GM19372 (cell line): Measurements from ENCODE around the gene MTCH1.

Experiments used
- ATAC-seq: cut with Tn5 transposase; IDR thresholded peaks from one replicate; pipeline ENCODE4 v1.9.1; 2021; ENCODE audit warnings: mild to moderate bottlenecking, low read depth, moderate library complexity; ENCODE audit not compliant: unreplicated experiment

The MTCH1 gene

DNA sequence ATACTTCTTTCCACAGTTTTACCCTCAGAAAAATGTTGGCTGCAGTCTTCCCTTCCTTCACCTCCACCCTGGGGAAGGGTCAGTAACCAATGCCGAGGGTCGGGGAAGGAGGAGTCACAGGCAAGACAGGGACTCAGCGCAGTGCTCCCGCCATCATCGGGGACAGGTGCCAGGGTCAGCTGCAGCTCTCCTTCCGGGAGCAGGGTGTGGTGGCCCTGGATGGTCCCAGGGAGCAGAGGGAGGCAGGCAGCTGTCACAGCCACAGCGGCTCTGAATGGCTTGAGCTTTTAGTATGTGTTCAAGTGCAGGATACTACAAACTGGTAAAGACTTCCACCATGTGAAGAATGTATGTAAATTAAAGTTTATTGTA lies 57.5 kb downstream of the MTCH1 start:
- ATAC-seq: no peak

DNA sequence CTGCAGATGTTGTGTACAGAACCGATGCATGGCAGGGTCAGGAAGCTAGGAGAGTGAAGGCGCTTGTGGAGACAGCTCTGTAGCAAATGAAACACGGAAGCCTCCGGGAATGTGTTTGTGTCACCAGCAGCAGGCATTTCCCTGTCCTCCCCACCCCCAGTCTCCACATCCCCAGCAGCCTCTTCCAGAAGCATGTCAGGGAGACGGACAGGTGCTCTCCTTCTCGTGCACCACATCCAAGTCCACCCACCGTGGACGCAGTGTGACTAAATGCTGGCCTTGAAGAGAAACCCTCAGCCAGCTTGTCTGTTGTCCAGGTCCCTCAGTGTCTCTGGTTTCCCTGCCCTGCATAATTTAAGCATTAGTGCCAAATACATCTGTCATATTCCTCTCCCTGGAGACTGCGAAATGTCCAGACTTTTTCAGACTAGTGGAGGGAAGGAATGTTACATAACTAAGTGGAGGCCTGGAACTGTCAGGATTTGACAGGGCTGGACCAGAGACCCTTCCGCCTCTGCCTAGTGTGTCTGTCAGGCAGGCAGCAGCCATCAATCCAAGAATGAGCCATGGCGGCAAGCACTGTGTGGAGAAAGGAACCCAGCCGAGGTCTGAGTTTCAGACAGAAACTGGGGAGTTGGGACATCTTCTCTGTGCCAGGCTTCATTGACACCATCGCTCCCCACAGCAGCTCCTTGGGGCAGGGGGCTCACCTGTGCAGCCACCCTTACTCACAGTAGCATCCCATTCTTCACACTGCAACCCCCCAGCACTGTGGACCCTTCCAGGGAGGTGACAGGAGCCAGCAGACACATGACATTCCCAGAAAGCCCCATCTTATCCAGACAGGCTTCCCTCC lies 58.1 kb downstream of the MTCH1 start:
- ATAC-seq: no peak

DNA sequence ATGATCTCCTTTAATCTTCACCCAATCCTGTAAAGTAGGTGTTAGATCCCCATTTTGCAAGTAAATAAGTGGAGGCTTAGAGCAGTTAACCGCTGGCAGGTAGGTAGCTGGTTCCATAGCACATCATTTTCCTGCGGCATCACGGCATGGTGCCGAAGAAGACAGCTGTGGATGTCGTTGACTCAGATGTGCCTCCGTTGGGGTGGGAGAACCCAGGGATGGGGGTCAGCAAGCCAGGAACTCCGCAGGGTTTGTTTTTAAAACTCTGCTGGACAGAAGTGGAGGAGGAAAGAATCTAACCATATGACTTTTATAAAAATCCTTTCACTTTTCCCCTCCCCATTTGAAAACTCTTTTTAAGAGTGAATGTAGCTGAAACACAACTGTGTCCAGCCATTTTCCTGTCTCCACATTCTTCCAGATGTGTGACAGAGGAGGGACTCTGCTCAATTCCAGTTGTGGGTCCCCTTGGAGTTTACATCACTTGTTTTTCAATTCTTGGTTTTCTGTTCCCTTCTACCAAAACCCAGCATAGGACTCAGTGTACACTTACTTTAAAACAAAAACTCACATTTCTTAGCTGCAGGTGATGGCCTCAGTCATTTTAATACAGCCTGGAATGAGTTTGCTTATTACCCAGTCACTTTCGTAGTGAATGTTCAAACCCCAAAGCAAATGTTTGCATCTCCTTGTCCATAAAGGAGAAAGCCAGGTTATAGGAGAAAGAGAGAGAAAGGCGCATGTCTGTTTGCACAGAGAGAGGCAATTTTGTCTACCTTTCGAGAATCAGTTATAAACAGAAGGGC lies 59.1 kb downstream of the MTCH1 start:
- ATAC-seq: no peak

DNA sequence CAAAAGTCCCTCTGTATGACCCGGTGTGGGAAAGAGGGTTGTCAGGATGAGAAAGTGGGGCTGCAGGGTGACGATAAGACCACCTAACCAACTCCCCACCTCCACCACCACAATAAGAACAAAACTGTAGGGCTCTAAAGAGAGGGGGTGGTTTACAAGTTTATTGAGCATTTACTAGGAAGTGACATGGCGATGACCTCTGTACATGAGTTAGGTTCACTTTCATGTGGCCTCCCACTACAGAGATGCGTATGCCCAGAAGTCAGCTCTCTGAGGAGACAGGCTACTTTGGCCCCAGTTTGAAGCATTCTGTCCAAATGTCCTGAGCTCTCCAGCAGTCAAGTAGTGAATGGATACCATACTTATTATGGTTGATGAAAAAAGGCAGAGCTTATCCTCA lies 60.2 kb downstream of the MTCH1 start:
- ATAC-seq: no peak

DNA sequence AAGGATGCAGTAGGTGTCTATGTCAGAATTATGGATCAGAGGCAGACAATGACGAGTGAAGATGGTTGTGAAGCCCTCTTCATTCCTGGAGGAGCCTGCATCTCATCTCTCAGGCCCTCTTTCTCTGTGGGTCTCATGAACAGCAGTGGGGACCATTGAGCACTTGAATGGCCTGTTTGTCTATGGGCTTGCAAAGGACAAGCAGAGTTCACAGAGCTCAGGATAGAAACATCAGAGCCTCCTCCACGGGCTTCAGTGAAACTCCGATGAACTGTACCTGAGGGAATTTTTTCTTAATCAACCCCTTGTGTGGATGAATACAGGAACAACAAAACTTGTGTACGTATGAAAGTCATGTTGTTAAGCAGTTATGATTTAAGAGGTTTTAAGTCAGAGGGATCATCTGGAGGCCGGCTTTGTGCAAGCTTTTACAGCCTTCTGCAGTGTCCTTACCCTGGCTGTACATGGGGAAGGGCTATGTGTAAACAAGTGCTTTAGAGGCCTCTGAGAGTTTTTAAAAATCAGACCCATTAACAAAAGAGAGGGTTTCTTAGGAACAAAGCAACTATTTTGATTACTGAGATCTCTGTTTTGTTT lies 61.1 kb downstream of the MTCH1 start:
- no peak for ATAC-seq

DNA sequence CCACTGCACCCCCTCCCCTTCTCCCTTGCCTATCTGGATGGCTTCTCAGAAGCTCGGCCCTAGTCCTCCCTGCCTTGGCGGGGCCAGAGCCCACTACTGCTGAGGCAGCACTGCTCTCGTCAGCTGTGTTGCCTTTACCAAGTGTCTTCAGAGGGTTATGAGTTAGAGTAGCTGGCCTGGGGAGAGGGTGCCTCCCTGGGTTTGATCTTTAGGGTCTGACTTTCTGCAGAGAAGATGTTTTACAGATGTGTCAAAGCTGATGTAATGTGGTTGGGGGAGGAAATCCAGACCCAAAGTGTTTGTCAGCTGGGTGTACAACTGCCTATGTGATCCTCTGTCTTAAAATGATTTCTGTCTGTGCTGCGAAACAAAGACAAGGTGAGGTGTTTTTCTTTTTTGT lies 61.9 kb downstream of the MTCH1 start:
- ATAC-seq: no peak

DNA sequence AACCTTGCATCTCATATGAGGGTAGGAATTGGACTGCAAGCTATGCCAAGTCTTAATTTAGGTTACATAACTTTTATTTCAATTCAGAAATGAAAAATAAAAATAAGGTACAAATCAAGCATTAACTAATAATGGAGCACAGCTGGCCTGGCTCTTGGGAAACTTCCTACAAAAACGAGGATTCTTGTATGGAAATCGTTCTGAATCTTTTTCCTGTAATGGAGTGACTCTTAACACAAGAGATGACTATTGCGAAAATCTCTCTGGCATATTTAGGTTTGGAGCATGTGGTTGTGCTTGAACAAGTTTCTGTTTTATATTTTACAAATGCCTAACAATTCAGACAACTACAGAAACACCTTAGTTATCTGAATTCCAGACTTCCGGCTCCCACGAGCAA lies 65.5 kb downstream of the MTCH1 start:
- ATAC-seq: no peak

DNA sequence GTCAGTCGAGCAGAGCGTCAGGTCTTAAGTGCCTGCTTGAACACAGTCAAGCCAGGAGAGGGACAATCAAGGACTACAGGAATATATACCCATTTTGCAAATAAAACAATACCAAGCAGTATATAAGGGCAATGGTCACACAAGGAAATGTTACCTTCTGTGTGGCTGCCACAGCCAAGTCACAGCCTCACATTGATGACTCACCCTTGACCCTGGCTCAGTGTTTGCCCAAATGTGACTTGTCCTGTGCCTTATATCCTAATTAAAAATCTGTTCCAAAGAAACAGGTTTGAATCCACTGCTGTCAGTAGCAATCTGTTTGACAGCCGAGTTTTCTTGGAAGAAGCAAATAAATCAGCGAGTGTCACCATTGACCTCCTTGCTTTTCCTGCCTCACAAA lies 65.9 kb downstream of the MTCH1 start:
- no peak for ATAC-seq
